Progenitor cell of endocrine pancreas (in vitro differentiated cells): Measurements from ENCODE around the gene CAMKK1. TPM values are rescaled to one million over a fixed set of nuclear protein-coding genes. Genes with fewer than 3 reads are reported as not detected.

Experiments
- DNase-seq: peaks from one replicate; pipeline ENCODE4 v3.0.0; 2021; ENCODE audit warnings: low spot score; ENCODE audit not compliant: unreplicated experiment
- H3K27ac Mint-ChIP-seq: 2 replicates; pipeline ENCODE4 v1.8.0; 2021; ENCODE audit warnings: mild to moderate bottlenecking, moderate library complexity, mixed read lengths
- H3K27me3 Mint-ChIP-seq: 2 replicates; pipeline ENCODE4 v1.8.0; 2021; ENCODE audit warnings: mixed read lengths
- H3K36me3 Mint-ChIP-seq: 2 replicates; pipeline ENCODE4 v1.8.0; 2022; ENCODE audit warnings: mixed read lengths; ENCODE audit not compliant: insufficient read depth
- H3K4me1 Mint-ChIP-seq: 2 replicates; pipeline ENCODE4 v1.8.0; 2021; ENCODE audit warnings: low read depth, mixed read lengths
- H3K4me3 Mint-ChIP-seq: 2 replicates; pipeline ENCODE4 v1.8.0; 2021; ENCODE audit warnings: low read depth, mild to moderate bottlenecking, moderate library complexity, mixed read lengths
- H3K9me3 Mint-ChIP-seq: 2 replicates; pipeline ENCODE4 v1.8.0; 2021; ENCODE audit warnings: low read depth, mixed read lengths
- total RNA-seq: library from RNA; stranded (reverse); gene quantifications from 2 replicates; pipeline ENCODE4 v1.2.1, GENCODE V29; 2021
- TF ChIP-seq, protein P1 (sequence below): fragments of 200-600 bp; sonication (generic); IDR thresholded peaks from one replicate; pipeline ENCODE4 v1.5.0; 2021; ENCODE audit warnings: antibody characterized with exemption, mild to moderate bottlenecking; ENCODE audit not compliant: unreplicated experiment

CAMKK1 gene
- total RNA-seq, 1 donor from 2014 or later, result 3.6 TPM

DNA sequence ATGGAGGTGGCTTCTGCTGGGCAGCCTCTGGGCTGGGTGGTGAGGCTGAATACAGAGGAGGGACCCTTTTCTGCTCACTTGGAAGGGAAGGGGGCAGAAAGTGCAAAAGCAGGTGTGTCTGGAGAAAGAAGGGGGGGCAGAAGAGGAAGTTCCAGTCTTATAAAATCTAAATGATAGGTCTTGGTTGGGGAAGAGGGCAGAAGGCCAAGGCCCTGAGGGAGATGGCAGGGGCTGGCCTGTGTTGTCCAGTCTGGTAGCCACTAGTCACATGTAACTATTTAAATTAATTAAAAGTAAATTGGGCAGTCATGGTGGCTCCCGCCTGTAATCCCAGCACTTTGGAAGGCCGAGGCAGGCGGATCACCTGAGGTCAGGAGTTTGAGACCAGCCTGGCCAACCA is 2.5 kb upstream of the CAMKK1 start:
- Mint-ChIP-seq H3K36me3 (no peaks in the 10 kb centered on the region), H3K27me3 (peaks cover 27% of the 10 kb centered on the region), H3K4me3 (no peak overlapping the region), H3K27ac (peak overlapping the region; percentile 80), H3K4me1 (peaks cover 6% of the 10 kb centered on the region), H3K9me3 (no peaks in the 10 kb centered on the region)
- TF ChIP-seq, protein P1, sequence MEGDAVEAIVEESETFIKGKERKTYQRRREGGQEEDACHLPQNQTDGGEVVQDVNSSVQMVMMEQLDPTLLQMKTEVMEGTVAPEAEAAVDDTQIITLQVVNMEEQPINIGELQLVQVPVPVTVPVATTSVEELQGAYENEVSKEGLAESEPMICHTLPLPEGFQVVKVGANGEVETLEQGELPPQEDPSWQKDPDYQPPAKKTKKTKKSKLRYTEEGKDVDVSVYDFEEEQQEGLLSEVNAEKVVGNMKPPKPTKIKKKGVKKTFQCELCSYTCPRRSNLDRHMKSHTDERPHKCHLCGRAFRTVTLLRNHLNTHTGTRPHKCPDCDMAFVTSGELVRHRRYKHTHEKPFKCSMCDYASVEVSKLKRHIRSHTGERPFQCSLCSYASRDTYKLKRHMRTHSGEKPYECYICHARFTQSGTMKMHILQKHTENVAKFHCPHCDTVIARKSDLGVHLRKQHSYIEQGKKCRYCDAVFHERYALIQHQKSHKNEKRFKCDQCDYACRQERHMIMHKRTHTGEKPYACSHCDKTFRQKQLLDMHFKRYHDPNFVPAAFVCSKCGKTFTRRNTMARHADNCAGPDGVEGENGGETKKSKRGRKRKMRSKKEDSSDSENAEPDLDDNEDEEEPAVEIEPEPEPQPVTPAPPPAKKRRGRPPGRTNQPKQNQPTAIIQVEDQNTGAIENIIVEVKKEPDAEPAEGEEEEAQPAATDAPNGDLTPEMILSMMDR, result no peak
- DNase-seq, result no peak

DNA sequence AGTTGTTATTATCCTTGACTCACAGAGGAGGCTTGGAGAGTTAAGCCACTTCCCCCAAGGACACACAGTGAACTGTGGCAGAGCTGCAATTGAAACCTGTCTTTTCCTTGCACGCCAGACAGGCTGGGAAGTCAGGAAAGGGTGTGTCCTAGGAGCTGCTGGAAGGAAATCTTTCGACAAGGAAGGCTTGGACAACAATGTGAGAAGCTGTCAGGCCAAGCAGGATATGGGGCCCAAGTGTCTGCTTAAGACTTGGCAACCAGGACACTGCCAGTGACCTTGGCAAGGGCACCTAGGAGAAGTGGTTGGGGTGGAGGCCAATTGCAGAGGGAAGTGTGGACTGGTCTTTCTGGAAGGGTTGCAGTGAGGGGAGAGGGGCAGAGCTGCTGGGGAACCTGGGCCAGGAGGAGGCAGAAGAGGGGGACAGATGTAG is 2.1 kb upstream of the CAMKK1 start:
- no peak for DNase-seq
- H3K27ac Mint-ChIP-seq, result peak overlapping the region; percentile 80
- TF ChIP-seq, protein P1, result no peak
- H3K9me3 Mint-ChIP-seq, result no peaks in the 10 kb centered on the region
- no peak overlapping the region for H3K4me3 Mint-ChIP-seq
- peaks cover 30% of the 10 kb centered on the region for H3K27me3 Mint-ChIP-seq
- no peaks in the 10 kb centered on the region for H3K36me3 Mint-ChIP-seq
- peaks cover 6% of the 10 kb centered on the region for H3K4me1 Mint-ChIP-seq

DNA sequence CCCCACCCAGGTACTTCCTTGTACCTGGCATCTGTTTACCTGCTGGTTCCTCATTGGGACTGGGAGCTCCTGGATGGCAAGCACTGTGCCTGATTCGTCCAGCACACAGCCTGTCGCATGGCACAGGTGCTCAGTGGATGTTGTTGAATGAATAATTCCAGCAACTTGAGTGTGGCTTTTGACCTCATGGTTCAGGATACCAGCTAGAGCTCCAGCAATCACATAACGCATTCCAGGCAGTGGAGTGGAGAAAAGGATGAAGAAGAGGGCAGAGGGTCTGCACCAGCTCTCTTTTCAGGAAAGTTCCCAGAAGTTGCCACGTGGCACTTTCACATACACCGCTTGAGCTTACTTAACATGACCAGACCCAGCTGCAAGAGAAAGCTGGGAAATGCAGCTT is 1.3 kb upstream of the CAMKK1 start:
- TF ChIP-seq, protein P1, result no peak
- Mint-ChIP-seq H3K4me3 (peak overlapping the region; percentile 77), H3K27me3 (peaks cover 32% of the 10 kb centered on the region), H3K27ac (no peak overlapping the region), H3K36me3 (no peaks in the 10 kb centered on the region), H3K9me3 (no peaks in the 10 kb centered on the region), H3K4me1 (peaks cover 6% of the 10 kb centered on the region)
- DNase-seq, result no peak

- H3K27me3 Mint-ChIP-seq, result peaks cover 33% of the 10 kb centered on the region
- peaks cover 6% of the 10 kb centered on the region for H3K4me1 Mint-ChIP-seq
- H3K27ac Mint-ChIP-seq, result peak overlapping the region; percentile 91
- H3K9me3 Mint-ChIP-seq, result no peaks in the 10 kb centered on the region
- no peak for DNase-seq
- peak overlapping the region; percentile 77 for H3K4me3 Mint-ChIP-seq
- H3K36me3 Mint-ChIP-seq, result no peaks in the 10 kb centered on the region
- TF ChIP-seq, protein P1, result no peak
Observed at GRCh38 chr17:3893720-3894116, 865 bp upstream of the CAMKK1 start.

- no peaks in the 10 kb centered on the region for H3K36me3 Mint-ChIP-seq
- H3K27ac Mint-ChIP-seq, result peak overlapping the region; percentile 29
- H3K9me3 Mint-ChIP-seq, result no peaks in the 10 kb centered on the region
- H3K4me3 Mint-ChIP-seq, result peak overlapping the region; percentile 61
- DNase-seq, result peak; percentile 30
- peaks cover 7% of the 10 kb centered on the region for H3K4me1 Mint-ChIP-seq
- H3K27me3 Mint-ChIP-seq, result peaks cover 33% of the 10 kb centered on the region
- TF ChIP-seq, protein P1, result peak; percentile 19
Observed at GRCh38 chr17:3892095-3892998, 506 bp downstream of the CAMKK1 start.
